Fibroblast of pulmonary artery (primary cell): ENCODE results near the gene ITSN1.
"Not testable (repeated sequence)": the region's sequence is repeated elsewhere in the genome, so short reads cannot be mapped to it uniquely, and the experiment has no call there.

Experiments
- DNase-seq: peaks from one replicate; pipeline ENCODE4 v3.0.0-alpha.2; 2010; ENCODE audit warnings: low read depth
- H3K4me3 ChIP-seq: replicated peaks from 2 replicates; pipeline ENCODE4 v1.5.1; 2011; ENCODE audit warnings: low read depth, mild to moderate bottlenecking, control low read depth, low read length, moderate library complexity
- CTCF ChIP-seq: IDR thresholded peaks from 2 replicates; pipeline ENCODE4 v1.5.1; 2011; ENCODE audit warnings: mild to moderate bottlenecking, control low read depth, low read length, inconsistent platforms; ENCODE audit errors: missing control alignments

ITSN1 gene

GRCh38 chr21:33642027-33642895, at the start of gene ITSN1:
TSS of gene ITSN1 (plus strand) at chr21:33642501. CDS start at chr21:33718829, 76,328 bp downstream.
- peak within 1 kb of the TSS; percentile 80 for H3K4me3 ChIP-seq
- DNase-seq = peak; percentile 100
- no peak for TF ChIP-seq CTCF

GRCh38 chr21:33598051-33598450, 44.2 kb upstream of the ITSN1 start:
- no peak for TF ChIP-seq CTCF
- DNase-seq = no peak
- no peak overlapping the region for H3K4me3 ChIP-seq

- peak; percentile 81 for DNase-seq
- no peak overlapping the region for H3K4me3 ChIP-seq
- TF ChIP-seq CTCF = no peak
These were observed 33.7 kb upstream of the ITSN1 start for GRCh38 chr21:33608559-33608958.

- no peak for TF ChIP-seq CTCF
- DNase-seq = no peak
- H3K4me3 ChIP-seq = no peak overlapping the region
These were observed 31.1 kb upstream of the ITSN1 start for GRCh38 chr21:33611006-33611744.

- H3K4me3 ChIP-seq, DNase-seq: not testable (repeated sequence)
These were observed 24.7 kb upstream of the ITSN1 start for GRCh38 chr21:33617565-33617964.

GRCh38 chr21:33618407-33618806, 23.9 kb upstream of the ITSN1 start:
- DNase-seq = no peak
- H3K4me3 ChIP-seq = no peak overlapping the region
- no peak for TF ChIP-seq CTCF

GRCh38 chr21:33619726-33620125, 22.6 kb upstream of the ITSN1 start:
- no peak for TF ChIP-seq CTCF
- no peak for DNase-seq
- H3K4me3 ChIP-seq = no peak overlapping the region
